Upper lobe of right lung (tissue), 1 donor: ENCODE measurements around the gene HOXB13. TPM values are rescaled to one million over a fixed set of nuclear protein-coding genes. Genes with fewer than 3 reads are reported as not detected.
A peak's percentile ranks its signal among the peaks of the same experiment; 100 is the strongest.

Experiments used
- ATAC-seq: fragments of 200-7000 bp; cut with Tn5 transposase; one replicate; pipeline ENCODE4 v1.9.1; 2020; ENCODE audit warnings: mild to moderate bottlenecking, moderate library complexity
- DNase-seq: peaks from one replicate; pipeline ENCODE4 v3.0.0-alpha.2; 2020
- H3K27ac ChIP-seq: fragments of 200-600 bp; one replicate; pipeline ENCODE4 v1.8.0; 2022
- H3K27me3 ChIP-seq: fragments of 200-600 bp; one replicate; pipeline ENCODE4 v1.8.0; 2022; ENCODE audit warnings: mild to moderate bottlenecking
- H3K36me3 ChIP-seq: fragments of 200-600 bp; one replicate; pipeline ENCODE4 v1.8.0; 2022
- H3K4me1 ChIP-seq: fragments of 200-600 bp; one replicate; pipeline ENCODE4 v1.8.0; 2022
- H3K4me3 ChIP-seq: fragments of 200-600 bp; one replicate; pipeline ENCODE4 v1.8.0; 2022; ENCODE audit warnings: mild to moderate bottlenecking
- H3K9me3 ChIP-seq: fragments of 200-600 bp; one replicate; pipeline ENCODE4 v1.8.0; 2022
- intact Hi-C: fragments of 100-400 bp; cut with DNase I; formaldehyde crosslinking; loops from one replicate; pipeline ENCODE4 v1.11.0; 2022
- total RNA-seq: library from RNA; stranded (reverse); fragmentation: NEBNext Ultra II Directional; extraction: Animal tissue kit (Norgen Biotek cat#: 25700); gene quantifications from one replicate; pipeline ENCODE4 v1.2.1, GENCODE V29; 2021
- TF ChIP-seq, protein P1 (sequence below): fragments of 200-600 bp; IDR thresholded peaks from one replicate; pipeline ENCODE4 v1.8.0; 2022; ENCODE audit warnings: antibody characterized with exemption
- donor health status: DM: no; HTN: yes; CAD: no; lungs with severe emphysema.

Gene HOXB13
- total RNA-seq, 1 donor from 2014 or later, result not detected

DNA sequence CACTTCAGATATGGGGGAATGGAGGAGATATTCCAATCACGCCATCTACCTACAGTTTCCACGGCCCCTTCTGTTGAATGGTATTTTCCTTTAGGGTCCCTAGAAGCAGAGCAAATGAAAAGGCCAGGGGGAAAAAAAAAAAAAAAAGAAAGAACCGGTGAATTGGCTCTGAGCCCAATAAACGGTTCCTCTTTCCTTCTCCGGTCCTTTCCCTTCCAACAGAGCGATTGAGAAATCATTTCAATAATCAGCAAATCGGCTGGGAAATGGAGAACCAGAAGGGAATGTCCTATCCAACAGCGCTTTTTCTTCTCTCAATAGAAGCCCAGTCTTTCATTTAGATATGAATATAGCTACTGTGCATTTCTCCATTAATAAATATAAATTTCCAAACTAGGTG lies 26.8 kb upstream of the HOXB13 start:
- Histone ChIP-seq H3K27ac (no peak overlapping the region), H3K4me3 (no peak overlapping the region), H3K4me1 (peaks cover 4% of the 10 kb centered on the region), H3K27me3 (peaks cover 94% of the 10 kb centered on the region), H3K9me3 (no peaks in the 10 kb centered on the region), H3K36me3 (no peaks in the 10 kb centered on the region)
- TF ChIP-seq, protein P1, sequence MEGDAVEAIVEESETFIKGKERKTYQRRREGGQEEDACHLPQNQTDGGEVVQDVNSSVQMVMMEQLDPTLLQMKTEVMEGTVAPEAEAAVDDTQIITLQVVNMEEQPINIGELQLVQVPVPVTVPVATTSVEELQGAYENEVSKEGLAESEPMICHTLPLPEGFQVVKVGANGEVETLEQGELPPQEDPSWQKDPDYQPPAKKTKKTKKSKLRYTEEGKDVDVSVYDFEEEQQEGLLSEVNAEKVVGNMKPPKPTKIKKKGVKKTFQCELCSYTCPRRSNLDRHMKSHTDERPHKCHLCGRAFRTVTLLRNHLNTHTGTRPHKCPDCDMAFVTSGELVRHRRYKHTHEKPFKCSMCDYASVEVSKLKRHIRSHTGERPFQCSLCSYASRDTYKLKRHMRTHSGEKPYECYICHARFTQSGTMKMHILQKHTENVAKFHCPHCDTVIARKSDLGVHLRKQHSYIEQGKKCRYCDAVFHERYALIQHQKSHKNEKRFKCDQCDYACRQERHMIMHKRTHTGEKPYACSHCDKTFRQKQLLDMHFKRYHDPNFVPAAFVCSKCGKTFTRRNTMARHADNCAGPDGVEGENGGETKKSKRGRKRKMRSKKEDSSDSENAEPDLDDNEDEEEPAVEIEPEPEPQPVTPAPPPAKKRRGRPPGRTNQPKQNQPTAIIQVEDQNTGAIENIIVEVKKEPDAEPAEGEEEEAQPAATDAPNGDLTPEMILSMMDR, result no peak
- DNase-seq, result no peak
- no peak for ATAC-seq
- intact Hi-C loops, result no loop called here

DNA sequence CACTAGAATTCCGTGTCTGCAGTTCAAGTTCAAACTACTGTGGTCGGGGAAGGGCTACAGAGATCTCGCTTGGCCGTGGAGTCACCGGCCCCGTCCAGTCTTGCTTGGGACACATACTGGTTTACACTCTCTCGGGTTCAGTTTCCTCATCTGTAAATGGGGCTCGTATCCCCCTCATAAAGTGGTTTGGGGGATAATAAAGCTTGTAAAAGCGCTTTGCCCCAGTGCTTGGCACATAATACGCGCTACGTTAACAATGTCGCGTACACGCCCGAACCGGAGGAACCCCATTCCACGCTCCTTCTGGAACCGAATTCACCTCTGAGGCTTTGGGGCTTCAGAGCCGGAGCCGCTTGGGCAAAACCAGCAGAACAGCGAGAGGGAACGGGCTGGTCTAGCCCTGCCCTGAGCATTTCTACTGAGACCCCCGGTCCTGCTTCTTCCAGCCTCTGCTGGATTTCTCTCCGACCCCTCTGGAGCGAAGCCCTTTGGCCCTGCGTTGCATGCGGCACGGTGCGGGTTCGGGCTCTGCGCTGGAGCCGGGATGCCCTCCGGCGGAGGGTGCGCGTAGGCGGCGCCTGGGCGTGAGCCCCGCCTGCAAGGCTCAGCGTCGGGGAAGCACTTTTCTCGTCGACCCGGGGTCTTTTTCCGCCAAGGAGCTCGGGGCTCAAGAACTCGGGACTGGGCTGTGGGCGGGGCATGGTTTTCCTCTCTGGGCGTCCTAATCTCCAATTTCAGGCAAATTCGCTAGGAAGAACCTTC lies 26.1 kb upstream of the HOXB13 start:
- DNase-seq (no peak), ATAC-seq (no peak)
- Histone ChIP-seq H3K36me3 (no peaks in the 10 kb centered on the region), H3K27ac (no peak overlapping the region), H3K4me1 (peaks cover 4% of the 10 kb centered on the region), H3K9me3 (no peaks in the 10 kb centered on the region), H3K27me3 (peaks cover 95% of the 10 kb centered on the region), H3K4me3 (no peak overlapping the region)
- TF ChIP-seq, protein P1, result no peak
- intact Hi-C loops, result no loop called here

DNA sequence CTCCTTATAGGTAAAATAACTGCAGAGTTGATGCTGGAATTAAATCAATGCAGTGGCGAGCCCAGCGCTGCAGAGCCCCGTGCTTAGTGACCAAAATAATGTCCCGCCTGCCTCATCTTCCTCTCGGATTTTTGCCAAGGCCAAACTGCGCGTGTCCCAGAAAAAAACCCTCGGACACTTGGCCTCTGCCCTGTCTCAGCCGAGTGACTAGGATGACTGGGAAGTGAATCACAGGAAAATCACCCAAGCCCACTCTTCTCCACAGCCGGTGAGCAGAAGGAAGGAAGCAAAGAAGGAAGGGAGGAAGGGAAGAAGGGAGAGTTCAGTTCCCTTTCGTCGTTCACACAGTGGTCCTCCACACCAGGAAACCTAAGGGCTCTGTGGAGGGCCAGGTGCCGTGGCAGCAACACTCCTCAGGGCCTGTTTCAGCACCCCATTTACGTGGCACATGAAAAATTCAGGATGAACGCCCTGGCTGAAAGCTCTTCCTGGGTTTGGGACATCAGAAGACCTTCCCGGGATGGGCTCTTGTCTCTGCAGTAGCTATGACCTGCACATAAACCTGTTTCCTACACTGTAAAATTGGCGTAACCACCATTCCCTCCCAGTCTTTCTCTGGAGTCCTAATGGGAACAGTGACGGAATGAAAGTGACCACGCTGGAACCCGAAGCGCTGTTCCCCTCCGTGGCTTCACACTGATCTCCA lies 25.4 kb upstream of the HOXB13 start:
- intact Hi-C loops, result no loop called here
- no peaks in the 10 kb centered on the region for H3K36me3 ChIP-seq
- ATAC-seq, result no peak
- H3K4me3 ChIP-seq, result no peak overlapping the region
- H3K4me1 ChIP-seq, result peaks cover 4% of the 10 kb centered on the region
- TF ChIP-seq, protein P1, result no peak
- no peaks in the 10 kb centered on the region for H3K9me3 ChIP-seq
- no peak overlapping the region for H3K27ac ChIP-seq
- peaks cover 95% of the 10 kb centered on the region for H3K27me3 ChIP-seq
- no peak for DNase-seq

DNA sequence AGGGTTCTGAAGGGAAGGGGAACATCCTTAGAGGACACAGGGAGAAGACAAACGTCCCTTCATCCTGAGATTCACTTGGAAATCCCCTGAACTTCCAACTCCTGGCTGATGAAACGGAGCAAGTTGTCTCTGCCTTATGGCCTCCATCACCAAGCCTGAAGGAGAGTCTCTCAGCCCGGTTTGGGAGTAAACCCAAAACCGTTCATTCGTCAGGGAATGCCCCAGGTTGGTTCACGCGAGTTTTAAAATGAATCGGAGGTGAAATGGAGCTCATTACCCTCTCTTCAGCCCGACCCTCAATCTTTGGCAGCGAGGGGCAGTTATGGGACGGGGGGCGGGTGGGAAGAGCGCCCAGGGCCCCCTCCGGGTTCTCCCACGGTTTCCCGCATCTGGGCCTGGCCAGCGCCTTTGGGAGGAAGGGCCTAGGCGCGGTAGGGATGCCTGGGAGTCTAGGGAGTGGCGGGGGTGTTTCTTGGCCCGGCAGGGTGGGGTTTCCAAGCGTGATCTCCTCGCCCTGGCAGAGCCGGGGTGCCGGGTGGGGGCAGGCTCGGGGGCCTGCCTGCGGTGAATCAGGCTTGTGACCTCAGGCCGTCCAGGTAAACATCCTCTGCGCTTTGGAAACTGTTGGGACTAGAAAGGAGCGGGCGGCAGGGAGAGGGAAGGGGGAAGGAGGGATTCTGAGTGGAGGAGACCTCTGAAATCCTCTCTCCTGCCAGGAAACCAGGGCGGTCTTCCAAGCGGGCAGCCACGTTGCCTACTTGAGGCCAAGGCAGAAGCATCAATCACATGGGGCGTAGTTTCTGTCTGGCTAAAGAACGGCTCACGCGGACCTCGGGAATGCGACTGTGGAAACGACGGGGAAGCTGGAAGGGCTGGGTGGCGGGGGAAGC lies 24.1 kb upstream of the HOXB13 start:
- peaks cover 98% of the 10 kb centered on the region for H3K27me3 ChIP-seq
- DNase-seq, result peak; percentile 39

More for the DNA sequence above, 24.1 kb upstream of the HOXB13 start:
- intact Hi-C loops, result no loop called here
- Histone ChIP-seq H3K9me3 (no peaks in the 10 kb centered on the region), H3K4me1 (peaks cover 4% of the 10 kb centered on the region), H3K27ac (no peak overlapping the region), H3K4me3 (no peak overlapping the region), H3K36me3 (no peaks in the 10 kb centered on the region)
- ATAC-seq, result no peak
- TF ChIP-seq, protein P1, result no peak
